Uterus (tissue), 4 donors: Measurements from ENCODE around the gene DMGDH. TPM values are rescaled to one million over a fixed set of nuclear protein-coding genes. Genes with fewer than 3 reads are reported as not detected.
A peak's percentile ranks its signal among the peaks of the same experiment; 100 is the strongest.

ENCODE experiments used
- DNase-seq, 2 donors: peaks; one replicate each; pipeline ENCODE4 v3.0.0-alpha.2; 2019 to 2020
- H3K27ac ChIP-seq, 2 donors: fragments of 200-600 bp; sonication (generic); 1 replicate in 1 of 2; 2 replicates in 1 of 2; pipeline ENCODE4 v1.5.1; 2016 to 2018
- H3K27me3 ChIP-seq, 2 donors: fragments of 200-600 bp; sonication (generic); one replicate each; pipeline ENCODE4 v1.5.1; 2018 to 2019; ENCODE audit warnings: control low read depth in 1 of 2
- H3K36me3 ChIP-seq, 2 donors: fragments of 200-600 bp; sonication (generic); one replicate each; pipeline ENCODE4 v1.5.1; 2019; ENCODE audit warnings: control low read depth in 1 of 2
- H3K4me1 ChIP-seq, 2 donors: fragments of 200-600 bp; sonication (generic); one replicate each; pipeline ENCODE4 v1.5.1; 2018 to 2019; ENCODE audit warnings: control low read depth in 1 of 2
- H3K4me3 ChIP-seq, 2 donors: fragments of 200-600 bp; sonication (generic); 1 replicate in 1 of 2; 2 replicates in 1 of 2; pipeline ENCODE4 v1.5.1; 2018 to 2019; ENCODE audit warnings: mild to moderate bottlenecking in 1 of 2
- H3K9me3 ChIP-seq, 2 donors: fragments of 200-600 bp; sonication (generic); one replicate each; pipeline ENCODE4 v1.5.1; 2019; ENCODE audit warnings: control low read depth in 1 of 2
- CTCF ChIP-seq, 4 experiments: fragments of 200-600 bp in 2 of 4; fragments of 450-650 bp in 2 of 4; sonication (generic) in 2 of 4; IDR thresholded peaks; one replicate each; pipeline ENCODE4 v1.5.1; 2016 to 2019; ENCODE audit warnings: antibody characterized with exemption in 4 of 4, mild to moderate bottlenecking in 2 of 4, moderate library complexity in 1 of 4
- POLR2A ChIP-seq, 2 donors: fragments of 450-650 bp; IDR thresholded peaks; one replicate each; pipeline ENCODE4 v1.6.1; 2016; ENCODE audit warnings: antibody characterized with exemption in 2 of 2, mild to moderate bottlenecking in 1 of 2, moderate library complexity in 1 of 2
- intact Hi-C: fragments of 100-400 bp; cut with DNase I; formaldehyde crosslinking; loops from one replicate; pipeline ENCODE4 v1.15.1; 2023; ENCODE audit warnings: low total_unique reads
- total RNA-seq, 4 donors: library from RNA; depleted of rRNA in 3 of 4; stranded (reverse); fragments of >200 nt in 3 of 4; gene quantifications; one replicate each; pipeline versions ENCODE4 v1.1.0 to v1.2.4, GENCODE V29; 2014 to 2023
- donor health status: DM: yes; HTN: yes; CAD: no.

Gene DMGDH
- total RNA-seq, 4 donors from 2014 or later, result 2.8 to 5.7 TPM; not detected in 2

DNA sequence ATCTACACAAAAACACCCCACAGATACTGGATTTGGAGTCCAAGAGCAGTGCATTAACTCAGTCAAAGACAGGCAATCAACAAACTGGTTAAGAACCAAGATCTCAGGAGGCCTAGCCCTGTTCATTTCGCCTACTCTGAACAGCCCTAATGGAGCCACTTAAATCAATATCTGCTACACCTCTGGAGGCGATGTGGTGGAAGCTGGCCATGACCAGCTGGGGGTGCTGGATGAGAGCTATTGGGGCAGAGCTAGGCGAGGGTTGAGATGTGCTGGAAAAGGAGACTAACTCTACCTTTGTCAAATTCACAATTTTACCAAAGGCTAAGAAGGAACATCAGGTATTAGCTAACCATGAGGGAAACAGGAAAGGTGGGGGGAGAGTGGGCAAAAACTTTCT, 61.1 kb downstream of the DMGDH start:
- Histone ChIP-seq H3K27me3 (no peaks in the 10 kb centered on the region), H3K4me1 (no peaks in the 10 kb centered on the region), H3K36me3 (no peaks in the 10 kb centered on the region), H3K27ac (no peak overlapping the region), H3K9me3 (no peaks in the 10 kb centered on the region), H3K4me3 (no peak overlapping the region)
- intact Hi-C loops, result no loop called here
- no peak for TF ChIP-seq POLR2A (IDR thresholded peaks at IDR 0.05)
- no peak for TF ChIP-seq CTCF (IDR thresholded peaks at IDR 0.05)
- no peak for DNase-seq

GRCh38 chr5:79007872-79008271, 61.6 kb downstream of the DMGDH start:
- intact Hi-C loops, result no loop called here
- H3K36me3 ChIP-seq, result no peaks in the 10 kb centered on the region
- H3K9me3 ChIP-seq, result no peaks in the 10 kb centered on the region
- DNase-seq, result no peak
- H3K4me1 ChIP-seq, result no peaks in the 10 kb centered on the region
- H3K27me3 ChIP-seq, result no peaks in the 10 kb centered on the region
- TF ChIP-seq CTCF (IDR thresholded peaks at IDR 0.05) (no peak), POLR2A (IDR thresholded peaks at IDR 0.05) (no peak)
- H3K27ac ChIP-seq, result no peak overlapping the region
- H3K4me3 ChIP-seq, result no peak overlapping the region

DNA sequence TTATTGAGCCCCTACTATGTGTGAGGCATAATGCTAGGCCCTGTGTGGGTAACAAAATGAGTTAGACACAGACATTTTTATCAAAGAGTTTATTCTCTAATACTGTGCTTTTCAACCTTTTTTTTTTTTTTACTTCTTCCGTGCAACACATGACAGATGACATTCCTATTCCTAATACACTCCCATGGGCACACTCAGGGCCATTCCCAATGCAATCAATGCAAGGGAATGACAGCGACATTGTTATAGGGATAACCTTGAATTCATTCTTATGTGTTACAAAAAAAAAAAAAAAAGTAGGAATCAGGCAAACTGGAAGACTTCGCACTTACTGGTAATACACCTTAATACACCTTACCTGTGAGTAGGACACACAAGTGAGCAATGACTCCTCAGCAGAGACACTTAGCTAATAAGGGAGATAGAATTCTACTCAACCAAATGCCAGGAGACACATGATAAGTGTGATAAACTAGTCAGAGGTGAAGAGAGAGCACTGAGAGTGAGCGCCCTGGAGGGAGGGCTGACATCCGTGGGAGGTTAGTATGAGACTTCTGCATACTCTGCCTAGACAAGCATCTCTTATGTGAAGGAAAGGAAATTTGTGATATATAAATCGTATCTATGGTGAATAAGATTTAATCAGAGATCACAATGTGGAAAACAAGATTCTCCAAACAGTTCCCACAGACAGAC, 63.4 kb downstream of the DMGDH start:
- Histone ChIP-seq H3K27ac (no peak overlapping the region), H3K4me1 (no peaks in the 10 kb centered on the region), H3K4me3 (no peak overlapping the region), H3K9me3 (no peaks in the 10 kb centered on the region), H3K36me3 (no peaks in the 10 kb centered on the region), H3K27me3 (no peaks in the 10 kb centered on the region)
- intact Hi-C loops, result no loop called here
- TF ChIP-seq POLR2A (IDR thresholded peaks at IDR 0.05) (no peak), CTCF (IDR thresholded peaks at IDR 0.05) (no peak)
- DNase-seq, result no peak

- H3K36me3 ChIP-seq, result no peaks in the 10 kb centered on the region
- H3K4me3 ChIP-seq, result no peak overlapping the region
- H3K4me1 ChIP-seq, result no peaks in the 10 kb centered on the region
- TF ChIP-seq POLR2A (IDR thresholded peaks at IDR 0.05) (no peak), CTCF (IDR thresholded peaks at IDR 0.05) (no peak)
- H3K9me3 ChIP-seq, result no peaks in the 10 kb centered on the region
- intact Hi-C loops, result no loop called here
- DNase-seq, result no peak
- no peak overlapping the region for H3K27ac ChIP-seq
- H3K27me3 ChIP-seq, result no peaks in the 10 kb centered on the region
Observed at GRCh38 chr5:79005151-79005550, 64.3 kb downstream of the DMGDH start.

GRCh38 chr5:79002374-79002773, 67.1 kb downstream of the DMGDH start:
- Histone ChIP-seq H3K9me3 (no peaks in the 10 kb centered on the region), H3K36me3 (no peaks in the 10 kb centered on the region), H3K27me3 (no peaks in the 10 kb centered on the region), H3K27ac (peak overlapping the region in 1 of 2 donors; percentile 19), H3K4me3 (no peak overlapping the region), H3K4me1 (no peaks in the 10 kb centered on the region)
- no peak for DNase-seq
- TF ChIP-seq CTCF (IDR thresholded peaks at IDR 0.05) (no peak), POLR2A (IDR thresholded peaks at IDR 0.05) (no peak)
- intact Hi-C loops, result no loop called here
